Natural killer cell (primary cell): ENCODE measurements around the gene KIRREL1. TPM values are rescaled to one million over a fixed set of nuclear protein-coding genes. Genes with fewer than 3 reads are reported as not detected.

ENCODE experiments used
- ATAC-seq, 3 donors: fragments of 150-1000 bp in 2 of 3; fragments of 200-7000 bp in 1 of 3; cut with Tn5 transposase; 1 replicate in 1 of 3; 2 replicates in 2 of 3; pipeline ENCODE4 v1.10.0; 2021; ENCODE audit warnings: mild to moderate bottlenecking in 2 of 3, moderate library complexity in 2 of 3
- DNase-seq, 2 donors: peaks; one replicate each; pipeline versions ENCODE4 v3.0.0 to v3.0.0-alpha.2; 2013 to 2021; ENCODE audit warnings: mixed read lengths in 1 of 2
- H3K27ac ChIP-seq: one replicate; pipeline ENCODE4 v1.5.1; 2013; ENCODE audit warnings: mild to moderate bottlenecking, low read length
- H3K27me3 ChIP-seq: one replicate; pipeline ENCODE4 v1.6.1; 2013; ENCODE audit warnings: low read length; ENCODE audit not compliant: control insufficient read depth, insufficient read depth
- H3K36me3 ChIP-seq: one replicate; pipeline ENCODE4 v1.6.1; 2013; ENCODE audit warnings: low read length; ENCODE audit not compliant: control insufficient read depth, insufficient read depth
- H3K4me1 ChIP-seq: one replicate; pipeline ENCODE4 v1.6.1; 2013; ENCODE audit warnings: low read length; ENCODE audit not compliant: control insufficient read depth, insufficient read depth
- H3K4me3 ChIP-seq: one replicate; pipeline ENCODE4 v1.5.1; 2013; ENCODE audit warnings: low read length
- H3K9me3 ChIP-seq: one replicate; pipeline ENCODE4 v1.6.1; 2013; ENCODE audit warnings: low read length; ENCODE audit not compliant: control insufficient read depth, insufficient read depth
- H3K27ac Mint-ChIP-seq, 2 donors: one replicate each; pipeline ENCODE4 v1.8.0; 2022; ENCODE audit warnings: mild to moderate bottlenecking in 2 of 2, mixed read lengths in 2 of 2, moderate library complexity in 1 of 2
- H3K27me3 Mint-ChIP-seq, 2 donors: one replicate each; pipeline ENCODE4 v1.8.0; 2022; ENCODE audit warnings: low read depth in 2 of 2, mixed read lengths in 2 of 2
- H3K36me3 Mint-ChIP-seq: one replicate; pipeline ENCODE4 v1.8.0; 2022; ENCODE audit warnings: mixed read lengths
- H3K4me1 Mint-ChIP-seq, 2 donors: one replicate each; pipeline ENCODE4 v1.8.0; 2022; ENCODE audit warnings: mixed read lengths in 2 of 2
- H3K4me3 Mint-ChIP-seq: one replicate; pipeline ENCODE4 v1.8.0; 2022; ENCODE audit warnings: mild to moderate bottlenecking, moderate library complexity, mixed read lengths
- H3K9me3 Mint-ChIP-seq, 2 donors: one replicate each; pipeline ENCODE4 v1.8.0; 2022; ENCODE audit warnings: mixed read lengths in 2 of 2
- WGBS: methylation state at CpG from one replicate; pipeline ENCODE4 v1.1.7; 2013; ENCODE audit warnings: missing lambda C conversion rate; ENCODE audit not compliant: insufficient coverage; 5-methylcytosine and 5-hydroxymethylcytosine counted together
- intact Hi-C: fragments of 100-400 bp; cut with micrococcal nuclease; formaldehyde crosslinking; loops from one replicate; pipeline ENCODE4 v1.14.2; 2022
- total RNA-seq, 4 donors: library from RNA; stranded (reverse); fragments of 120-200 nt in 1 of 4; gene quantifications; one replicate each; pipeline versions ENCODE4 v1.2.3 to v1.2.4, GENCODE V29; 2013 to 2022
- TF ChIP-seq, protein P1 (sequence below): fragments of 200-600 bp; IDR thresholded peaks from one replicate; pipeline ENCODE4 v1.8.0; 2022; ENCODE audit warnings: antibody characterized with exemption

Gene KIRREL1
- total RNA-seq, 3 donors from 2014 or later (not counting 1 experiment from before 2014, with no cell fraction given) = not detected

DNA sequence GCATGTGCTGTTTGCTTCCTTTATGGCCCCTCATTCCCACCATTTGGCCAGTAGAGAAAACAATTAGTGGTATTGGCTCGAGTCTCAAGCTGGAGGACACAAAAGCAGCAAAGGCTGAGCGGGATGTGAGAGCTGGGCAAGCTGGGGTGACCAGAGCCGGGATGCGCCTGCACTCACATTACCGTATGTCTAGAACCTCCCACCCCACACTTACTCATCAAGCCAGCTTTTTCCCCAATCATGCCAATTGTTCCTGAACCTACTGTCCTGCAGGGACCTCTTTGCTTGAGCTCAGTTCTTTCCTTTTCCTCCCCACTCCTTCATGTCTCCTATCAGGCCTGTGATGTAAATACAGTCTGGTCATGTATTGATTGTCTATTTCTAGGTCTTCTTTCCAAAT lies 45.9 kb downstream of the KIRREL1 start:
- intact Hi-C loops = loop anchor here (5.0 kb wide), 1 partner anchor 77 kb away; no protein-coding TSS in a partner anchor
- Mint-ChIP-seq H3K4me3 (no peak overlapping the region), H3K4me1 (no peaks in the 10 kb centered on the region), H3K27me3 (peaks cover 11 to 40% of the 10 kb centered on the region in 2 donors), H3K9me3 (no peaks in the 10 kb centered on the region), H3K27ac (no peak overlapping the region), H3K36me3 (no peaks in the 10 kb centered on the region)
- Histone ChIP-seq H3K27me3 (no peaks in the 10 kb centered on the region), H3K4me1 (no peaks in the 10 kb centered on the region), H3K9me3 (no peaks in the 10 kb centered on the region), H3K36me3 (no peaks in the 10 kb centered on the region), H3K4me3 (no peak overlapping the region), H3K27ac (no peak overlapping the region)
- 70% methylated on average over 5 of the region's 5 CpGs for WGBS
- DNase-seq (no peak), ATAC-seq (no peak)
- TF ChIP-seq, protein P1, sequence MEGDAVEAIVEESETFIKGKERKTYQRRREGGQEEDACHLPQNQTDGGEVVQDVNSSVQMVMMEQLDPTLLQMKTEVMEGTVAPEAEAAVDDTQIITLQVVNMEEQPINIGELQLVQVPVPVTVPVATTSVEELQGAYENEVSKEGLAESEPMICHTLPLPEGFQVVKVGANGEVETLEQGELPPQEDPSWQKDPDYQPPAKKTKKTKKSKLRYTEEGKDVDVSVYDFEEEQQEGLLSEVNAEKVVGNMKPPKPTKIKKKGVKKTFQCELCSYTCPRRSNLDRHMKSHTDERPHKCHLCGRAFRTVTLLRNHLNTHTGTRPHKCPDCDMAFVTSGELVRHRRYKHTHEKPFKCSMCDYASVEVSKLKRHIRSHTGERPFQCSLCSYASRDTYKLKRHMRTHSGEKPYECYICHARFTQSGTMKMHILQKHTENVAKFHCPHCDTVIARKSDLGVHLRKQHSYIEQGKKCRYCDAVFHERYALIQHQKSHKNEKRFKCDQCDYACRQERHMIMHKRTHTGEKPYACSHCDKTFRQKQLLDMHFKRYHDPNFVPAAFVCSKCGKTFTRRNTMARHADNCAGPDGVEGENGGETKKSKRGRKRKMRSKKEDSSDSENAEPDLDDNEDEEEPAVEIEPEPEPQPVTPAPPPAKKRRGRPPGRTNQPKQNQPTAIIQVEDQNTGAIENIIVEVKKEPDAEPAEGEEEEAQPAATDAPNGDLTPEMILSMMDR = no peak

DNA sequence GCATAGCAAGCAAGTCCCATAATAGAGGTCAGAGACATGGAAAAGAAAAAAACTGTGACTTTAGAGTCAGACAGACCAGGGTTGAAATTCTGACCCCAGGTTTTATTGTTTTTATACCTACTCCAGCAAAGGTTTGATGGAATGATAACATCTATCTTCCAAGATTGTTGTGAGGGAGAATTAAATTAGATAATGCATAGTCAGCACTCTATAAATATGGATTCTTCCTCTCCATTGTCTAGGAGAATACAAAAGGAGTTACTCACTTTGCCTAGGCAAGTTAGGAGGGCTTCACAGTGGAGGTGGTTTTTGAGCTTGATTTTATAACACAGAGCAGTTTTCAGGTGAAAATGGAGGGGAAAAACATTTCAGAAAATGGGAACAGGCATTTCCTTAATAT lies 46.9 kb downstream of the KIRREL1 start:
- TF ChIP-seq, protein P1 = no peak
- H3K27ac Mint-ChIP-seq = no peak overlapping the region
- H3K36me3 ChIP-seq = no peaks in the 10 kb centered on the region

DNA sequence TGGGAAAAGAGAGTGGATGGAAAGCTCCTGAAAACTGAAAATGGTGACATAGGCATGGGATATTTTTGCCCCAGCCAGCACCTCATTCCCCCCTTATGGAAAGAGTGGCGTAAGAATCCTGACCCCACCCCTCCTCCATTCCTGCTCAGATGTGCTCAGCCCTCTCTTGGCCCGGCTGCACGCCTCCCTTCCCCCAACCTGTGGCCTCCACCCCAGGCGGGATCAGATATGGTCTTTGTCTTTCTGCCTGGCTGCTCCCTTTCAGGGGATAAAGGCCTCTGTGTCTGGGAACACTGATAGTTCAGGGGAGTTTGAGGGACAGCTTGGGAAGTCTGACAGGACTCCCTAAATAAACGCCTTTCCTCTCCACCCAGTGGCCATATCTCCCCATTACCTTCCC lies 49.8 kb downstream of the KIRREL1 start:
- Mint-ChIP-seq H3K27me3 (peaks cover 17 to 35% of the 10 kb centered on the region in 2 donors), H3K9me3 (no peaks in the 10 kb centered on the region), H3K36me3 (no peaks in the 10 kb centered on the region), H3K27ac (no peak overlapping the region), H3K4me1 (no peaks in the 10 kb centered on the region), H3K4me3 (no peak overlapping the region)
- intact Hi-C loops = no loop called here
- Histone ChIP-seq H3K4me3 (no peak overlapping the region), H3K36me3 (no peaks in the 10 kb centered on the region), H3K27ac (no peak overlapping the region), H3K27me3 (no peaks in the 10 kb centered on the region), H3K9me3 (no peaks in the 10 kb centered on the region), H3K4me1 (no peaks in the 10 kb centered on the region)
- TF ChIP-seq, protein P1 = no peak
- ATAC-seq = no peak
- WGBS = 95% methylated on average over 4 of the region's 5 CpGs
- DNase-seq = no peak

More for the DNA sequence above, 46.9 kb downstream of the KIRREL1 start:
- Histone ChIP-seq H3K27ac (no peak overlapping the region), H3K4me1 (no peaks in the 10 kb centered on the region), H3K27me3 (no peaks in the 10 kb centered on the region), H3K4me3 (no peak overlapping the region), H3K9me3 (no peaks in the 10 kb centered on the region)
- Mint-ChIP-seq H3K4me1 (no peaks in the 10 kb centered on the region), H3K36me3 (no peaks in the 10 kb centered on the region), H3K9me3 (no peaks in the 10 kb centered on the region), H3K4me3 (no peak overlapping the region), H3K27me3 (peaks cover 11 to 40% of the 10 kb centered on the region in 2 donors)
- intact Hi-C loops = no loop called here
- ATAC-seq (no peak), DNase-seq (no peak)

GRCh38 chr1:158045639-158046038 lies 52.2 kb downstream of the KIRREL1 start:
- H3K27me3 Mint-ChIP-seq = peaks cover 13 to 14% of the 10 kb centered on the region in 2 donors
- intact Hi-C loops = no loop called here

More at GRCh38 chr1:158045639-158046038, 52.2 kb downstream of the KIRREL1 start:
- Histone ChIP-seq H3K4me1 (no peaks in the 10 kb centered on the region), H3K27ac (no peak overlapping the region), H3K36me3 (no peaks in the 10 kb centered on the region), H3K27me3 (no peaks in the 10 kb centered on the region), H3K4me3 (no peak overlapping the region), H3K9me3 (no peaks in the 10 kb centered on the region)
- DNase-seq (no peak), ATAC-seq (no peak)
- WGBS = 60% methylated on average over 2 of the region's 2 CpGs
- Mint-ChIP-seq H3K36me3 (no peaks in the 10 kb centered on the region), H3K4me1 (no peaks in the 10 kb centered on the region), H3K4me3 (no peak overlapping the region), H3K27ac (no peak overlapping the region), H3K9me3 (no peaks in the 10 kb centered on the region)
- TF ChIP-seq, protein P1 = no peak
